WTC11 (cell line): ENCODE data around the gene MAFB. TPM values are rescaled to one million over a fixed set of nuclear protein-coding genes. Genes with fewer than 3 reads are reported as not detected.

Experiments used
- ATAC-seq: fragments of 200-7000 bp; cut with Tn5 transposase; 2 replicates; pipeline ENCODE4 v1.10.0; 2021; ENCODE audit warnings: mild to moderate bottlenecking, moderate library complexity
- CTCF ChIA-PET: fragments of 300-600 bp; sonication (Branson Sonifier 250); formaldehyde crosslinking; loops from one replicate; lab custom pipeline; 2021; ENCODE audit warnings: antibody characterized with exemption; lab: Charles Lee
- POLR2A ChIA-PET: fragments of 350-600 bp; sonication (Branson Sonifier 250); formaldehyde crosslinking; loops from one replicate; lab custom pipeline; 2021; ENCODE audit warnings: antibody characterized with exemption; lab: Charles Lee
- DNase-seq: peaks from one replicate; pipeline ENCODE4 v3.0.0; 2021; ENCODE audit warnings: low spot score
- H3K27ac Mint-ChIP-seq: 2 replicates; pipeline ENCODE4 v1.8.0; 2021; ENCODE audit warnings: mixed read lengths
- H3K27me3 Mint-ChIP-seq: 2 replicates; pipeline ENCODE4 v1.8.0; 2021; ENCODE audit warnings: low read depth, mild to moderate bottlenecking, moderate library complexity, mixed read lengths
- H3K36me3 Mint-ChIP-seq: 2 replicates; pipeline ENCODE4 v1.8.0; 2021; ENCODE audit warnings: mixed read lengths
- H3K4me1 Mint-ChIP-seq: 2 replicates; pipeline ENCODE4 v1.8.0; 2022; ENCODE audit warnings: mixed read lengths
- H3K4me3 Mint-ChIP-seq: 2 replicates; pipeline ENCODE4 v1.8.0; 2021; ENCODE audit warnings: mild to moderate bottlenecking, moderate library complexity, mixed read lengths
- H3K9me3 Mint-ChIP-seq: 2 replicates; pipeline ENCODE4 v1.8.0; 2021; ENCODE audit warnings: mixed read lengths
- AR ChIP-seq: fragments of 250-450 bp; sonication (Bioruptor Pico); IDR thresholded peaks from 2 replicates; pipeline ENCODE4 v1.9.0; 2021; ENCODE audit warnings: mild to moderate bottlenecking
- CBFB ChIP-seq: sonication (generic); formaldehyde crosslinking; IDR thresholded peaks from 2 replicates; pipeline ENCODE4 v1.8.1; 2022; ENCODE audit warnings: mild to moderate bottlenecking, low read depth, missing genetic modification reagents
- CDX4 ChIP-seq: fragments of 250-450 bp; sonication (Bioruptor Pico); IDR thresholded peaks from 2 replicates; pipeline ENCODE4 v1.9.0; 2021; ENCODE audit warnings: moderate library complexity, mild to moderate bottlenecking, inconsistent platforms, borderline replicate concordance
- FOXK1 ChIP-seq: sonication (generic); formaldehyde crosslinking; IDR thresholded peaks from 2 replicates; pipeline ENCODE4 v1.8.0; 2022; ENCODE audit warnings: mild to moderate bottlenecking, moderate library complexity, missing genetic modification reagents
- HMGXB4 ChIP-seq: sonication (generic); formaldehyde crosslinking; IDR thresholded peaks from 2 replicates; pipeline ENCODE4 v1.8.1; 2023; ENCODE audit warnings: mild to moderate bottlenecking, moderate library complexity, missing genetic modification reagents
- IRF1 ChIP-seq: sonication (generic); formaldehyde crosslinking; IDR thresholded peaks from 2 replicates; pipeline ENCODE4 v1.8.0; 2023; ENCODE audit warnings: missing genetic modification reagents
- MAX ChIP-seq: sonication (generic); formaldehyde crosslinking; IDR thresholded peaks from 2 replicates; pipeline ENCODE4 v1.8.0; 2022; ENCODE audit warnings: mild to moderate bottlenecking, missing genetic modification reagents
- MXD4 ChIP-seq: fragments of 250-450 bp; sonication (Bioruptor Pico); IDR thresholded peaks from 2 replicates; pipeline ENCODE4 v1.8.0; 2021; ENCODE audit warnings: mild to moderate bottlenecking, moderate library complexity, borderline replicate concordance
- OVOL2 ChIP-seq: fragments of 250-450 bp; sonication (Bioruptor Pico); IDR thresholded peaks from 2 replicates; pipeline ENCODE4 v1.9.0; 2021; ENCODE audit warnings: mild to moderate bottlenecking, borderline replicate concordance
- PRDM15 ChIP-seq: sonication (generic); formaldehyde crosslinking; IDR thresholded peaks from 2 replicates; pipeline ENCODE4 v1.8.0; 2022; ENCODE audit warnings: missing genetic modification reagents
- SMAD4 ChIP-seq: sonication (generic); formaldehyde crosslinking; IDR thresholded peaks from 2 replicates; pipeline ENCODE4 v1.8.0; 2022; ENCODE audit warnings: mild to moderate bottlenecking, missing genetic modification reagents
- USF1 ChIP-seq: sonication (generic); formaldehyde crosslinking; IDR thresholded peaks from 2 replicates; pipeline ENCODE4 v1.8.0; 2022; ENCODE audit warnings: mild to moderate bottlenecking, missing genetic modification reagents
- ZNF263 ChIP-seq: sonication (generic); formaldehyde crosslinking; IDR thresholded peaks from 2 replicates; pipeline ENCODE4 v1.8.1; 2022; ENCODE audit warnings: low read depth, mild to moderate bottlenecking, moderate library complexity, missing genetic modification reagents
- ZNF416 ChIP-seq: fragments of 250-450 bp; sonication (Bioruptor Pico); IDR thresholded peaks from 2 replicates; pipeline ENCODE4 v1.9.0; 2021; ENCODE audit warnings: mild to moderate bottlenecking, inconsistent platforms
- total RNA-seq: library from RNA; stranded (reverse); gene quantifications from 3 replicates; pipeline ENCODE4 v1.2.3, GENCODE V29; 2021

Gene MAFB
- total RNA-seq, 1 experiment from 2014 or later = 5.3 TPM

GRCh38 chr20:40720099-40720498 is 31.1 kb upstream of the MAFB start (continued):
- TF ChIP-seq HMGXB4 (CRISPR knock-in tag) = no peak
- TF ChIP-seq PRDM15 = no peak
- TF ChIP-seq IRF1 (CRISPR knock-in tag) = no peak
- TF ChIP-seq CBFB (CRISPR knock-in tag) = no peak
- no peak for TF ChIP-seq FOXK1

GRCh38 chr20:40718982-40719729 is 30.1 kb upstream of the MAFB start:
- Mint-ChIP-seq H3K27me3 (no peaks in the 10 kb centered on the region), H3K4me3 (no peak overlapping the region), H3K36me3 (no peaks in the 10 kb centered on the region), H3K9me3 (no peaks in the 10 kb centered on the region), H3K4me1 (peaks cover 6% of the 10 kb centered on the region; the same call in 1 of the 2 replicates), H3K27ac (no peak overlapping the region)
- ChIA-PET CTCF (interaction anchor here (1.1 to 2.3 kb wide), 3 partner anchors 12 to 243 kb away, joined by 3 to 11 read pairs (median 3); partner anchors contain the start of gene MAFB), POLR2A (interaction anchor here (0.7 kb wide), 1 partner anchor 37 kb away, joined by 3 read pairs; no protein-coding TSS in a partner anchor)
- ATAC-seq (no peak), DNase-seq (no peak)
- TF ChIP-seq OVOL2 (CRISPR knock-in tag) (no peak), CBFB (CRISPR knock-in tag) (no peak), USF1 (CRISPR knock-in tag) (no peak), CDX4 (CRISPR knock-in tag) (no peak), AR (CRISPR knock-in tag) (no peak), ZNF263 (no peak), MAX (no peak), ZNF416 (CRISPR knock-in tag) (no peak), MXD4 (CRISPR knock-in tag) (no peak), SMAD4 (CRISPR knock-in tag) (no peak)
